K562 (cell line): Measurements from ENCODE around the gene ROMO1.

Experiments used
- BCL6 ChIP-seq: fragments of 250-450 bp; sonication (Bioruptor Pico); IDR thresholded peaks from 2 replicates; pipeline ENCODE4 v1.4.0; 2020
- CTCF ChIP-seq, 3 experiments: IDR thresholded peaks in 2 of 3; conservative IDR thresholded peaks in 1 of 3; 2 replicates each; pipeline ENCODE4 v1.5.1; 2011 to 2012; ENCODE audit warnings: low read length in 3 of 3, mild to moderate bottlenecking in 3 of 3, control low read depth in 2 of 3, improper control_type of control experiment in 1 of 3, inconsistent platforms in 1 of 3, low read depth in 1 of 3, mixed read lengths in 1 of 3, moderate library complexity in 1 of 3; ENCODE audit not compliant: insufficient read depth in 2 of 3
- MAX ChIP-seq: sonication (generic); formaldehyde crosslinking; IDR thresholded peaks from 2 replicates; pipeline ENCODE4 v1.9.0; 2022; ENCODE audit warnings: mild to moderate bottlenecking, missing genetic modification reagents
- NR2C1 ChIP-seq, 2 experiments: fragments of 450-650 bp; IDR thresholded peaks; 2 replicates each; pipeline ENCODE4 v1.6.1; 2017; ENCODE audit warnings: mild to moderate bottlenecking in 2 of 2, antibody characterized with exemption in 1 of 2, inconsistent platforms in 1 of 2, missing compliant biosample characterization in 1 of 2, missing genetic modification characterization in 1 of 2
- ZNF174 ChIP-seq: fragments of 250-450 bp; sonication (Bioruptor Pico); IDR thresholded peaks from 2 replicates; pipeline ENCODE4 v1.4.0; 2020; ENCODE audit warnings: mild to moderate bottlenecking

GRCh38 chr20:35721621-35722020 is 22.4 kb downstream of the ROMO1 start:
- no peak for TF ChIP-seq CTCF (IDR thresholded peaks at IDR 0.05 in 2 of 3, conservative IDR thresholded peaks at IDR 0.05 in 1 of 3; ENCODE audit: insufficient read depth in 2 of 3, low read depth in 1 of 3, low read length in 3 of 3)
- no peak for TF ChIP-seq ZNF174
- TF ChIP-seq NR2C1 (IDR thresholded peaks at IDR 0.05) = no peak
- TF ChIP-seq NR2C1 (tag; IDR thresholded peaks at IDR 0.05) = no peak
- no peak for TF ChIP-seq BCL6 (CRISPR knock-in tag)
- TF ChIP-seq MAX (CRISPR knock-in tag) = no peak
